ENCODE data around the gene RIPPLY1. TPM values are rescaled to one million over a fixed set of nuclear protein-coding genes. Genes with fewer than 3 reads are reported as not detected.

Gene RIPPLY1
- total RNA-seq, 1 experiment from 2014 or later: not detected

- DNase-seq (ENCODE audit: low read depth in 1 of 2, low spot score in 2 of 2): no peak
- Histone ChIP-seq H3K36me3 (no peaks in the 10 kb centered on the region), H3K27ac (no peak overlapping the region), H3K4me3 (no peak overlapping the region), H3K27me3 (replicated peaks) (no peaks in the 10 kb centered on the region), H3K4me1 (replicated peaks) (no peaks in the 10 kb centered on the region), H3K9me3 (replicated peaks) (no peaks in the 10 kb centered on the region)
Observed at GRCh38 chrX:106862972-106863688, 40.0 kb downstream of the RIPPLY1 start.

Other genes with a start within 250 kb of the RIPPLY1 start
- gene RNF128, start 176.6 kb downstream of the RIPPLY1 start, total RNA-seq (2014; rRNA removed; shearing (Covaris generic)): not detected in 2 replicates
- gene TBC1D8B, start 100.7 kb downstream of the RIPPLY1 start, total RNA-seq (2014; rRNA removed; shearing (Covaris generic)): 0.66 and 2.1 TPM in 2 replicates
- 0.11 TPM in 1 of 2 replicates, not detected in the other for gene CLDN2, start 17.1 kb upstream of the RIPPLY1 start, total RNA-seq (2014; rRNA removed; shearing (Covaris generic))
- 28.7 and 34.5 TPM in 2 replicates for gene MORC4, start 96.9 kb upstream of the RIPPLY1 start, total RNA-seq (2014; rRNA removed; shearing (Covaris generic))
- 9.8 and 20.4 TPM in 2 replicates for gene RBM41, start 215.5 kb upstream of the RIPPLY1 start, total RNA-seq (2014; rRNA removed; shearing (Covaris generic))